Measurements from ENCODE around the gene VSTM2B.

Gene VSTM2B

DNA sequence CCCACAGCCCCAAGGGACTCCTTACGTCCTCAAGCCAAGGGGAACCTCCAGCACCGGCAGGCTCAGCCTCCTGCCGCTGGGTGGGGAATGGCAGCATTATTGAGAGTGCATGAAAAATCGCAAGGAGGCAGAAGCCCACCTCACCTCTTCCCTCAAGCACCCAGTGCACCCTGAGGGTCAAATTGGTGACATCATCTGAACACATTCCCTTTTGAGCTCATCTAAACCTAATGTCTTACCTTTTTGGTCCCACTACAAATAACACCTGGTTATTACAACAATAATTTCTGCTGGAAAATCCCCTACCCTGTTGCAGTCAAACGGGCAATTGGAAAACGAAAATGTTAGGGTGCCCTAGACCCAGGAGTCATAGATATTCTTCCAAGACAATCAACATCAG, 68.1 kb downstream of the VSTM2B start:
- DNase-seq (ENCODE audit: low spot score): no peak

DNA sequence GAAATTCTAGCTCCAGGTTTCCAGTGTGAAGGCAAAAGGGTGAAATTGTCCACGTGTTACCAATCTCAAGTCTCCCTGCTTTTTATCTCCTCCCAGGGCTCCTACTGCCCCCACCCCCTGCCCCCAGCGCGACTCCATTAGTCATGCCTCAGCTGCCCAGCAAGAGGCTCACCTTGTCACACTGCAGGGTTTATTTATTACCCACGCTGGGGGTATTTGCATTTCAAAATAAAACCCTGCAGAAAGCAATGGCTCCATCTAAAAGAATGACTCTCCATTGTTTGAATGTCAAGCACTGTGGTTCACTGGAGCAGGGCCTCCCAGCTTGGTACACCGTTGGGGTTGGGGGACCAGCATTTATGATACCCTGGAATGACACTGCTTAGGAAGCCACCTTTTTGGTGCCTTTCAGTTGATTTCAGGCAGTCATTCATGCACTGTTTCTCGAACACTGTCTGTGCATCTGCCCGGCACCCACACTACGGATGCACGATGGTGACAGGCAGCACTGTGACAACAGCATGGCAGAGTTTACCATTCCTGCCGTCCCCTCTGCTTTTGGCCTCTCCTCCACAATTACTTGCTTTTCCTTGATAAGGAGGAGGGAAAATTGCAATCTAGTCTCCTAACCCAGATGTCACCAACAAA, 70.4 kb downstream of the VSTM2B start:
- DNase-seq (ENCODE audit: low spot score): no peak

DNA sequence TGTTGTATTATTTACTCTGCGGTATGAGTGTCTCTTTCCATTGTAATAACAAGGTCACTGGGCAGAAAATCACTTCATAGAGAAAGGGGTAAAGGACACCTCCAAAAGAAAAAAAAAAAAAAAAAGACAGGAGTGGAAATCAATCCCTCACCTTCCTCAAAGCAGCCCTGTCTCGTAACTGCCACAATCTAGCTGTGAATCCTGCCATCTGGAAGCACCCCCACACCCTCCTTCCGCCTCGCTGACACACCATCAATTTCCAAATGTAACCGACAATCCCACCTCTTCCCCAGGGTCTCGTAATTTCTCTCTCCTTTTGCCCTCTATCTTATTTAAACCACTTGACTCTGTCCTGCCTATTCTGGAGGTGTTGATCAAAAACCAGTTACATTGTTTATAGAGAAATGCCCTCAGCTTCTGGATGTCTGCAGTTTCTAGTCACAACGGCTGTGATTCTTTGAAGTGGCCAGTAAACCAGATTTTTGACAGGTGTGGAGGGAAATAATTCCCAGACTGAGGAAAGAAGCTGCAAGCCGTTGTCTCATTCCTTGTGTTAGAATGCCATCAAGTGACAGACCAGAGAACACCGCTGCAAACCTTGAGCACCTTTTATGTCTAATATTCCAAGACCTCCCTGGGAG, 71.2 kb downstream of the VSTM2B start:
- no peak for DNase-seq (ENCODE audit: low spot score)

DNA sequence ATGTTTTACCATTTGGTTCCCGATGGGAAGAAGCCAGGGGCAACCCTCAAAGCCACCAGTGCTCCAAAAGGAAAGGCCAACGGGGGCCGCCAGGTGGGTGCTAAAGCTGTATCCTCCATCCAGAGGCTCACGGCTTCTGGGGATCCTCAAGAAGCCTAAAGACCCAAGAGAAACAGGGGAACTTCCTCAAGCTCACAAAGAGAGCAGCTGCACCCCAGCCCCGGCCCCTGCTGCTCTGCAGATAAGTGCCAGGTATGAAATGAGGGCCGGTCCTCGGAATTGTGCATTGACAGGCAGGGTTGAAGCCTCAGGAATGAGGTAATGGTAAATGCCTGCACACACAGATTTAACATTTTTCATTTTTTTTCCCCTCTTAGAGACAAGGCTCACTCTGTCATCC, 72.2 kb downstream of the VSTM2B start:
- no peak for DNase-seq (ENCODE audit: low spot score)

DNA sequence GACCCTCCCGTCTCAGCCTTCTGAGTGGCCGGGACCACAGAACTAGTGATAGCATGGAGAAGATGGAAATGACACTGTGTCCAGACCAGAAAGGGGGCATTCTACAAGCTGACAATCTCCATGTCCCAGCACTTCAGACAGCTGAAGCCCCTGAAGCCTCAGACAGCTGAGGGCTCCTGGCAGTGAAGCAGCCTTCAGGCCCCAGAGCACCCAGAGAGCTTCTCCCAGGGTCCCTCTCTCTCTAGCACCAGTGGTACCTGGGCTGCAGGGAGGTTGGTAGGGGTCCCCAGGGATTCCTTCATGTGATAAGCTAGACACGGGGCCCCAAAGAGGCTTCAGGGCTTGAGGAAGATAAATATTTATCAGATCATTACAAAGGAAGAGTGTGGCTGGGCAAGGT, 72.7 kb downstream of the VSTM2B start:
- DNase-seq (ENCODE audit: low spot score): no peak

DNA sequence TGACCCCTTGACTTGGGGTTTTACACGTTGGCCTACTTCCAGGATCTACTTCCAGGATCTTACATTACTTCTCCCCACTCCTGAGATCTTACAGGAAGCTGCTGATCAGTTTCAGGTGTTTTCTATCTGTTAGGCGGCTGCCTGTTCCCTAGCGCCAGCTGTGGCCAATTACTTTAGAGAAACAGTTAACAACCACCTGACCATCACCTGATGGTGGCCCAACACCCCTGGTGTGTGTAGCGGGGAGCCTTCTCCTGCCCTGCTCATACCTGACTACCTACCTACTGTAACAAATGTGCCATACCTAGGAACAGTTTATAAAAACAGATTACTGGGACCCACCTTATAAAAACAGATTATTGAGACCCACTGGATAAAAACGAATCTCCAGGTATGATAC, 77.5 kb downstream of the VSTM2B start:
- DNase-seq (ENCODE audit: low spot score): no peak

DNA sequence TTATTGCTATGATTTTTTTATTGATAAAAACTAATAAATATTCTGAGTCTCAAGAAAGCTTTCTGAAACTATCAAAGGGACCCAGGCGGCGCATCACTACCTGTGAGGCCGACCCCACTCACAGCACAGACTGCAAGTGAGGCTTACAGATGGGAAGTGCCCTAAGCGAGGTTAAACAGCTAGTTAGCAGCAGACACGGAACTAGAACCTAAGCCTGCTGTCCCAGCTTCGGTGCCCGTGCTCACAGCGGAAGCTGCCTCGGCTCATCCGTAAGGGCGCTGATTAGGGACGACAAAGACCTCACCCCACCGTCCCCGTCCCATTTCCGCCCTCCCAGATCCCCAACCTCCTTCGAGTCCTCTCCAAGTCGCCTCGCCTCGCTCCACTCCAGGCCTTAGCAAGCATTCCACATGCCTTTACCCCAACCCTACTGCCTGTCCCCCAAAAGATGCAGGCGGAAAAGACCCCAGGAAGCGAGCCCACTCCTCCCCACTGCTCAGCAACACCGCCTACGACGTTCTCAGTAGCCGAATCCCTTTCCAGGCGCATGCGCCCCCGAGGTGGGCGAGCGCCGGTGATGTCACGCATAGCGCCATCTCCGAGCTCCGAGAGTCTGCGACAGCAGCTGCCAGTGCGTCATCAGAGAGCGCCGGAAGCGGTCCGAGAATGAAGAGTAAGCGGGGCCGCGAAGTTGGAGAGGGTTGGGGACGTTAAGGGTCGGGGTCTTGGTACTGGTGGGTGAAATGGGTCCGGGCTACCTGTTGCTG, 80.0 kb downstream of the VSTM2B start, which contains the start of gene POP4:
POP4 (plus strand) TSS at position 631 of the 767 bp plus-strand sequence; CDS start at position 667, 36 bp downstream.
- peak; percentile 96 for DNase-seq (ENCODE audit: low spot score)

DNA sequence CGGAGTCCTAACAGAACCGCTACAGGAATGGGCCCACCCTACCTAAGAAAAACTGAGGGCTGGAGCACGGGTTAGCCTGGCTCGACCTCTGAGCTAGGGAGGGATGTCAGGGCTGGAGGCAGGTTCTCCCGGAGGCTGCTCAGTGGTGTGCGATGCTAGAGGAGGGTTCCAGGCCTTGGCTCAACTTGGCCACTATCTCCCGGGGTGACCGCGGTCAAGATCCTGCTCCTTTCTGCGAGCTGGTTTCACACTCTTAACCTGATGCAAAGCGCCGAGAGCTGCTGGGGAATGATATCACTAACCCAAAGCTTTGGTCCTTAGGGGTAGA, 80.6 kb downstream of the VSTM2B start:
- no peak for DNase-seq (ENCODE audit: low spot score)

DNA sequence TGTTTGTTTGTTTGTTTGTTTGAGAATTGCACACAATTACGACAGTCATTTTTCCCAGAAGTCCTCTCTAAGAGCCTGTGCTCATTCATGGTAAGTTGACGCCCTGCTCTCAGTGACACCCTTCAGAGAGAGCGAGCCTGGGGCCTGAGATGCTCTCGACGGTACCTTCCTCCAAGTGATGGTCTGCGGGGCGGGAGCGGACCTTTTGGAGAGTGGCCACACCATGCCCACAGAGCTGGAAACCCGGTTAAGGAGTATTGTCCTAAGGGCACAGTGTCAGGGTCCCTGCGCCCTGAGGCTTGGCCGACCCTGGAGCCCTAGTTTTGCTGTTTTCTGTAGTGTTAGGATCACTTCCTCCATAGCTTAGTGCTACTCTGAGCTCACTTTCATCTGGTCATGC, 83.8 kb downstream of the VSTM2B start:
- DNase-seq (ENCODE audit: low spot score): no peak

DNA sequence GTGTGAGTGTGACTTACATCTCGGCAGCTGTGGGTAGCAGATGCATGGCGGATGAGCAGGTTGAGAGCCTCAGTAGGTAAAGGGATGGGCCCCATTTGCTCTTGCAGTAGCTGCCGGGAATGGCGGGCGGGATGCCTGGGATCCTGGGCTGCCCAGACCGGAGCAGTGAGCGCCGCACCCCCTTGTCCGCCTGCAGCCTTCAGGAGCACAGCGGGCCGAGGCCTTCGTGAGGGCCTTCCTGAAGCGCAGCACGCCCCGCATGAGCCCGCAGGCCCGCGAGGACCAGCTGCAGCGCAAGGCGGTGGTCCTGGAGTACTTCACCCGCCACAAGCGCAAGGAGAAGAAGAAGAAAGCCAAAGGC, 84.4 kb downstream of the VSTM2B start:
- DNase-seq (ENCODE audit: low spot score): no peak

DNA sequence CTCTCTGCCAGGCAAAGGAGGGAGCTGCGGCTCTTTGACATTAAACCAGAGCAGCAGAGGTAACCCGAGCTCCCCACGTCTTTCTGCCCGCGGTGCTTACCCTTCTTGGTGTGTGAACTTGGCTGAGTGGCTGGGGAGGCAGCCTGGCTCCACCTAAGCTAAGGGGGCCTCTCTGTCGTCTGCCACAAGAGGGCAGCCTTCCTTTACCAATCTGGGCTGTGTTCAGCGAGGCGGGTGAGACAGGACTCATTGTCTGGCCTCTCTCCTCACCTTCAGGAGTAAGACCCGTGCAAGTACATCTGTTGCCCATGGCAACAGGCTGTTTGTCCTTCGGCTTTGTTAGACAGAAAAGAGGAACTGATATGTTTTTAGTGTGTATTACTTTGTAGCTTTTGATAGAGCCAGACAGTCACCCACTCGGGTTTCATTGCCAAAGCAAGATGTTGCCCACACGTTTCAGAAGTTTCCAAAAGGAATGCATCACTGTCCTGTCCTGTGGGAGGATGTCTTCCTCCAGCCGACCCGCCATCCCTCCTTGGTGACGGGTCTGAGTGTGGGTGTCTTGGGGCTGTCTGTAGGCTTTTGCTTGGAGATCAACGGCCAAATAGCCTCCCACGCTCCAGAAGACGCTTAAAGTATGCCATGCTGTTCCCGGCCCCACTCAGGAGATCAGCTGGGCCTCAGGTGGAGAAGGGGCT, 84.9 kb downstream of the VSTM2B start:
- DNase-seq (ENCODE audit: low spot score): peak; percentile 73

DNA sequence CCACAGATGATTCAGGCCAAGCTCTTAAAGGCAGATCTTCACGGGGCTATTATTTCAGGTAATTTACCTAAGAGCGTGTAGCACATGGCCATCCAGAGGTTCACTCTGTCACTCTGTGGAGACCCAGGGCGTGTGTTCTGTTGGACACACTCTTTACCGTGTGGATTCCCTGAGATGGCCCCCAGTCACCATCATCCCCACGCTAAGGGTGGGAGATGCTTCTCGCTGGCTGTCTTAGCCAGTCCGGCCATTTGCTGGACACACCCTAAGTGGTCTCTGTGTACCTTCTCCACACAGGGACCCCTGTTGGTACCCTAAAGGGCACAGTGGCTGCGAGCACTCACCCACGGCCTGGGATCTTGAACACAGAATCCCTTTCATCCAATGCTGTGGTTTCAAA, 86.3 kb downstream of the VSTM2B start:
- DNase-seq (ENCODE audit: low spot score): no peak

DNA sequence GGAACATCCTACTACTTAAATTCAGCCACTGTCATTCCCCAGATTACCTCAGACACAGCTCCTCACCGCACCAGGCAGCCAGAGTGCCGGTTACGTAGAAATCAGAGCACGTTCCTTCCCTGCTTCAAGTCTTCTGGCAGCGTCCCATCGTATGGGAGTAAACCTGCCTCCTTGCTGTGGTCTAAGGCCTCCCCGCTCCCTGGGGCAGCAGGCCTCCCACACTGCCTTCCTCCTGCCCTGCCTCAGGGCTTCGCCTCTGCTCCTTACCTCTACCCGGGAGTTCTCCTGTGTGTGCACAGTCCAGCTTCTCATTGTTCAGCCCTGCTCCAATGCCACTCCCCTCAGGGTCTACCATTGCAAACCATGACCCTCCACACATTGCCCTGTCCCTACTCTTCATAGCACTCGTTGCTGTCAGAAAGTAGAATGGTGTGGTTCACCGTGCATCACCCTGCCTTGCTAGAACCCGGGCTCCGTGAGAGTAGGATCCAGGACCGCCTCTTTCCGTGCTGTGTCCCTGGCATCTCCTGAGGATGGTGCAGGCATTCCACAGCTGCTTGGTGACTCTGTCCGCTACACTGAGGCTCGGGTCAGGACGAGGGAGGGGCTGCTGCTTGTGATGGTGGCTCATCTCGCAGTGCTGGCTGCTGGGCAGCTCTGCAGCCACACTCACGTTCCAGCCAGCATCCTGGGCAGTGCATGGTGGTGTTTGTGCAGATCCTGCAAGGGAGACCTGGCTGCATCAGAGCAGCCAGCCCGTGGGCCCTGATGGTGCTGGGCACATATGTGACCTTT, 87.2 kb downstream of the VSTM2B start:
- no peak for DNase-seq (ENCODE audit: low spot score)

DNA sequence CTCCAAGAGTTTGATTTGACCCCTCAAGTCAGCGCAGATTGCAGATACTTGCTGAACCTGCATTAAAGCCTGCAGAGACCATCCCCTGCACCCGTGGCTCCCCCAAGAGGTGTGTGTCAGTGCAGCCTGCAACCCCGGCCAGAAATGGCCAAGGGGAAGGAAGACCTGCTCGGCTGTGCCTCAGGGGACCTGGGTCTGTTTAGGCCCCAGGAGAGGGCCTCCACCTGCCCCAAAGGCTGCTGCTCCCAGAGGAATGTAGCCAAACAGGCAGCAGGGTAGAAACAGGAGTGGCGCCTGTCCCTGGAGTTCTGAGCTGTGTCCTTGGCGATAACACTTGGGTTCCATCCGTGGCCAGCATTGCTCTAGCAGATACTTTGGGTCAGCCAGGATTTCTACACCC, 88.3 kb downstream of the VSTM2B start:
- DNase-seq (ENCODE audit: low spot score): no peak
